Endothelial cell of umbilical vein (primary cell): ENCODE data around the gene SMIM36. TPM values are rescaled to one million over a fixed set of nuclear protein-coding genes. Genes with fewer than 3 reads are reported as not detected.

ENCODE experiments used
- BruUV-seq: library from RNA; stranded (reverse); fragments of 400-500 nt; replicated peaks from 2 replicates; lab custom pipeline; 2021; lab: Mats Ljungman, UMichigan
- CTCF ChIA-PET: fragments of 300-600, 350-600 bp; sonication (Branson Sonifier 250); formaldehyde crosslinking; loops from one replicate; lab custom pipeline; 2021; ENCODE audit warnings: antibody characterized with exemption, inconsistent platforms; lab: Charles Lee
- POLR2A ChIA-PET: fragments of 300-600, 350-600 bp; sonication (Branson Sonifier 250); formaldehyde crosslinking; loops from one replicate; lab custom pipeline; 2021; ENCODE audit warnings: antibody characterized with exemption, inconsistent platforms; lab: Charles Lee
- DNase-seq: peaks from one replicate; pipeline ENCODE4 v3.0.0-alpha.2; 2011; ENCODE audit warnings: low read depth, low spot score
- FAIRE-seq: peaks from 2 replicates; lab custom pipeline; 2011; peaks lifted over from hg19 to GRCh38; lab: Jason Lieb, UNC
- H2AFZ ChIP-seq: 2 replicates; pipeline ENCODE4 v1.6.0; 2012; ENCODE audit warnings: low read depth, low read length, control low read depth, inconsistent platforms
- H3K27ac ChIP-seq: 2 replicates; pipeline ENCODE4 v1.5.1; 2011; ENCODE audit warnings: low read depth, mild to moderate bottlenecking, control low read depth, low read length, moderate library complexity; ENCODE audit not compliant: insufficient read depth
- H3K27me3 ChIP-seq, 2 experiments: 2 replicates each; pipeline versions ENCODE4 v1.6.0 to v1.6.1; 2011; ENCODE audit warnings: low read length in 2 of 2, mixed read lengths in 1 of 2; ENCODE audit not compliant: control insufficient read depth in 2 of 2, insufficient read depth in 2 of 2
- H3K36me3 ChIP-seq, 2 experiments: 2 replicates in 1 of 2; 3 replicates in 1 of 2; pipeline ENCODE4 v1.5.1; 2011; ENCODE audit warnings: low read length in 2 of 2, mild to moderate bottlenecking in 1 of 2, moderate library complexity in 1 of 2; ENCODE audit not compliant: control insufficient read depth in 2 of 2, insufficient read depth in 2 of 2; ENCODE audit errors: extremely low read depth in 1 of 2
- H3K4me1 ChIP-seq: 3 replicates; pipeline ENCODE4 v1.5.1; 2011; ENCODE audit warnings: mild to moderate bottlenecking, low read length; ENCODE audit not compliant: control insufficient read depth, insufficient read depth; ENCODE audit errors: extremely low read depth
- H3K4me2 ChIP-seq: 2 replicates; pipeline ENCODE4 v1.6.1; 2011; ENCODE audit warnings: low read length, control low read depth, mixed read lengths; ENCODE audit not compliant: insufficient read depth
- H3K4me3 ChIP-seq, 3 experiments: fragments of 200-600 bp in 1 of 3; sonication (generic), shearing (Covaris generic) in 1 of 3; replicated peaks in 1 of 3; 2 replicates each; pipeline ENCODE4 v1.5.1; 2011 to 2016; ENCODE audit warnings: control low read depth in 3 of 3, low read length in 3 of 3, mild to moderate bottlenecking in 2 of 3, inconsistent platforms in 1 of 3, low read depth in 1 of 3, moderate library complexity in 1 of 3; ENCODE audit not compliant: insufficient read depth in 1 of 3
- H3K79me2 ChIP-seq: 2 replicates; pipeline ENCODE4 v1.6.0; 2012; ENCODE audit warnings: low read length, inconsistent platforms; ENCODE audit not compliant: control insufficient read depth, insufficient read depth
- H3K9ac ChIP-seq: replicated peaks from 2 replicates; pipeline ENCODE3; 2011; ENCODE audit warnings: low read length, control low read depth; ENCODE audit not compliant: insufficient read depth; ENCODE audit errors: extremely low read depth
- H3K9me1 ChIP-seq: replicated peaks from 3 replicates; pipeline ENCODE4 v1.6.0; 2011; ENCODE audit warnings: mild to moderate bottlenecking, low read length; ENCODE audit not compliant: control insufficient read depth, insufficient read depth; ENCODE audit errors: extremely low read depth
- H3K9me3 ChIP-seq: replicated peaks from 2 replicates; pipeline ENCODE4 v1.5.1; 2012; ENCODE audit warnings: low read length, inconsistent platforms; ENCODE audit not compliant: control insufficient read depth, insufficient read depth
- H4K20me1 ChIP-seq: replicated peaks from 2 replicates; pipeline ENCODE3; 2011; ENCODE audit warnings: mild to moderate bottlenecking, low read length; ENCODE audit not compliant: control insufficient read depth, insufficient read depth; ENCODE audit errors: extremely low read depth
- FOS ChIP-seq: IDR thresholded peaks from 2 replicates; pipeline ENCODE4 v1.6.1; 2011; ENCODE audit warnings: mild to moderate bottlenecking, low read length, moderate library complexity, borderline replicate concordance; ENCODE audit not compliant: insufficient read depth
- GATA2 ChIP-seq: IDR thresholded peaks from 2 replicates; pipeline ENCODE4 v1.7.0; 2011; ENCODE audit warnings: low read depth, mild to moderate bottlenecking, moderate library complexity, mixed read lengths, low read length; ENCODE audit not compliant: insufficient read length, insufficient read depth
- JUN ChIP-seq: IDR thresholded peaks from 2 replicates; pipeline ENCODE4 v1.6.1; 2011; ENCODE audit warnings: borderline replicate concordance, low read depth; ENCODE audit not compliant: insufficient read length, insufficient read depth
- MYC ChIP-seq: IDR thresholded peaks from one replicate; pipeline ENCODE4 v1.6.1; 2011; ENCODE audit warnings: mild to moderate bottlenecking, low read depth, low read length
- POLR2A ChIP-seq: IDR thresholded peaks from 2 replicates; pipeline ENCODE4 v1.6.1; 2012; ENCODE audit warnings: low read depth, mild to moderate bottlenecking, control low read depth, low read length
- POLR2AphosphoS5 ChIP-seq: IDR thresholded peaks from 2 replicates; pipeline ENCODE4 v1.6.1; 2012; ENCODE audit warnings: low read depth, mild to moderate bottlenecking, control low read depth, low read length, moderate library complexity; ENCODE audit not compliant: insufficient read depth
- dilution Hi-C: fragments of 300-500 bp; cut with MboI; formaldehyde crosslinking; loops from one replicate; pipeline ENCODE4 v1.15.0; 2019; ENCODE audit warnings: low sequenced_read_pairs; ENCODE audit not compliant: extremely low pct_ligation_motif_present
- intact Hi-C: fragments of 100-400 bp; cut with micrococcal nuclease; formaldehyde crosslinking; loops from one replicate; pipeline ENCODE4 v1.10.0; 2022
- polyA plus RNA-seq, 4 experiments: library from polyadenylated mRNA; depleted of rRNA in 3 of 4; stranded (reverse) in 3 of 4; unstranded in 1 of 4; fragments of >200 nt; gene quantifications; 2 replicates each; pipeline versions ENCODE4 v1.2.1 to v1.2.3, GENCODE V29; 2011 to 2012; ENCODE audit warnings: missing spikeins in 1 of 4
- total RNA-seq: library from RNA; stranded (reverse); gene quantifications from 2 replicates; pipeline ENCODE4 v1.2.3, GENCODE V29; 2021
- TF ChIP-seq, protein P1 (sequence below), 2 donors: IDR thresholded peaks; 1 replicate in 1 of 2; 2 replicates in 1 of 2; pipeline ENCODE4 v1.5.1; 2011; ENCODE audit warnings: low read length in 2 of 2, mild to moderate bottlenecking in 2 of 2, moderate library complexity in 2 of 2, control low read depth in 1 of 2, inconsistent platforms in 1 of 2, low read depth in 1 of 2; ENCODE audit not compliant: insufficient read depth in 1 of 2; ENCODE audit errors: extremely low read depth in 1 of 2
- TF ChIP-seq, protein P2 (sequence below): IDR thresholded peaks from 2 replicates; pipeline ENCODE4 v1.6.1; 2011; ENCODE audit not compliant: insufficient read depth, insufficient read length

Gene SMIM36
- total and polyA plus RNA-seq, 2 donors (not counting 3 experiments of a cell fraction or from before 2014, with no cell fraction given), result not detected

DNA sequence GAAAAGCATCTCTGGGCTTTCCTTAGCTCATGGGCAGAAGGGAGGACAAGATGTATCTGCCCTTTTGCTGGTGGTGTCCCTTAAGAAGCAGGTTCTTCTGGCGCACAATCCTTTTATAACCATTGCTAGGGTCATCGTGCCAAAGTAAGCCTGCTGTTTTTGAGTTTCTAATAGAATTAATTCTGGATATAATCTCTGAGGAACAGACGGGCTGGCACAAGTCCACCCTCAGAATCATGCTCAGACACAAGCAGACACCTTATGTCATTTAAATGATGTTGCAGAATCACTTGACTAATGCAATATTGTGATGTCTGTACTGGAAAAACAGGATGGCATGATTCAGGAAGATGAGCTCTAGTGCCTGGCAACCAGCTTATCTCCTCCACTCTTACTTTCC lies 70.9 kb downstream of the SMIM36 start:
- Histone ChIP-seq H2AFZ (no peak overlapping the region), H3K4me1 (peaks cover 6% of the 10 kb centered on the region), H3K4me2 (no peak overlapping the region), H3K27ac (no peak overlapping the region), H3K4me3 (no peak overlapping the region), H3K79me2 (no peaks in the 10 kb centered on the region), H3K9me1 (no peaks in the 10 kb centered on the region), H3K9me3 (no peaks in the 10 kb centered on the region), H3K9ac (no peak overlapping the region), H3K27me3 (peaks cover 0 to 3% of the 10 kb centered on the region in 2 experiments), H3K36me3 (no peaks in the 10 kb centered on the region), H4K20me1 (no peaks in the 10 kb centered on the region)
- FAIRE-seq (no peak), DNase-seq (no peak)
- ChIA-PET POLR2A (no interaction called here), CTCF (interaction anchor here (1.2 to 2.2 kb wide), 2 partner anchors 12 to 74 kb away, joined by 3 to 6 read pairs; no protein-coding TSS in a partner anchor)
- dilution Hi-C loops, result no loop called here
- BruUV-seq, result no TSS peak
- TF ChIP-seq FOS (no peak), JUN (no peak), GATA2 (no peak), MYC (no peak), POLR2AphosphoS5 (no peak), POLR2A (no peak)
- TF ChIP-seq, protein P1, sequence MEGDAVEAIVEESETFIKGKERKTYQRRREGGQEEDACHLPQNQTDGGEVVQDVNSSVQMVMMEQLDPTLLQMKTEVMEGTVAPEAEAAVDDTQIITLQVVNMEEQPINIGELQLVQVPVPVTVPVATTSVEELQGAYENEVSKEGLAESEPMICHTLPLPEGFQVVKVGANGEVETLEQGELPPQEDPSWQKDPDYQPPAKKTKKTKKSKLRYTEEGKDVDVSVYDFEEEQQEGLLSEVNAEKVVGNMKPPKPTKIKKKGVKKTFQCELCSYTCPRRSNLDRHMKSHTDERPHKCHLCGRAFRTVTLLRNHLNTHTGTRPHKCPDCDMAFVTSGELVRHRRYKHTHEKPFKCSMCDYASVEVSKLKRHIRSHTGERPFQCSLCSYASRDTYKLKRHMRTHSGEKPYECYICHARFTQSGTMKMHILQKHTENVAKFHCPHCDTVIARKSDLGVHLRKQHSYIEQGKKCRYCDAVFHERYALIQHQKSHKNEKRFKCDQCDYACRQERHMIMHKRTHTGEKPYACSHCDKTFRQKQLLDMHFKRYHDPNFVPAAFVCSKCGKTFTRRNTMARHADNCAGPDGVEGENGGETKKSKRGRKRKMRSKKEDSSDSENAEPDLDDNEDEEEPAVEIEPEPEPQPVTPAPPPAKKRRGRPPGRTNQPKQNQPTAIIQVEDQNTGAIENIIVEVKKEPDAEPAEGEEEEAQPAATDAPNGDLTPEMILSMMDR (IDR thresholded peaks at IDR 0.05; ENCODE audit: extremely low read depth in 1 of 2, insufficient read depth in 1 of 2, low read depth in 1 of 2, low read length in 2 of 2), result no peak
- TF ChIP-seq, protein P2, sequence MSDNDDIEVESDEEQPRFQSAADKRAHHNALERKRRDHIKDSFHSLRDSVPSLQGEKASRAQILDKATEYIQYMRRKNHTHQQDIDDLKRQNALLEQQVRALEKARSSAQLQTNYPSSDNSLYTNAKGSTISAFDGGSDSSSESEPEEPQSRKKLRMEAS, result no peak
- intact Hi-C loops, result no loop called here
